HEK293 (cell line): ENCODE results near the gene PDF.
"Not testable (repeated sequence)": the region's sequence is repeated elsewhere in the genome, so short reads cannot be mapped to it uniquely, and the experiment has no call there.

Source experiments
- CTCF ChIA-PET: fragments of 350-600 bp; formaldehyde crosslinking; extraction: SDS; loops from one replicate; lab custom pipeline; 2021; ENCODE audit warnings: antibody characterized with exemption; lab: Yijun Ruan, JAX
- POLR2A ChIA-PET: fragments of 300-600 bp; formaldehyde crosslinking; extraction: SDS; loops from one replicate; lab custom pipeline; 2020; ENCODE audit warnings: antibody characterized with exemption, inconsistent platforms; lab: Yijun Ruan, JAX
- H3K27ac ChIP-seq: fragments of 200-500 bp; sonication (Bioruptor generic); 2 replicates; pipeline ENCODE4 v1.5.1; 2014; ENCODE audit warnings: low read depth, low read length, control low read depth, inconsistent platforms; ENCODE audit errors: extremely low read depth
- H3K36me3 ChIP-seq, 2 experiments: fragments of 200-500 bp in 1 of 2; sonication (Bioruptor generic) in 1 of 2; 1 replicate in 1 of 2; 2 replicates in 1 of 2; pipeline ENCODE4 v1.5.1; 2014 to 2017; ENCODE audit warnings: inconsistent platforms in 2 of 2, low read length in 2 of 2; ENCODE audit not compliant: control insufficient read depth in 2 of 2, insufficient read depth in 1 of 2
- H3K4me1 ChIP-seq: fragments of 200-500 bp; sonication (Bioruptor generic); 2 replicates; pipeline ENCODE4 v1.5.1; 2014; ENCODE audit warnings: mild to moderate bottlenecking, low read length, inconsistent platforms; ENCODE audit not compliant: control insufficient read depth, insufficient read depth
- H3K4me3 ChIP-seq: 2 replicates; pipeline ENCODE4 v1.5.1; 2011; ENCODE audit warnings: low read depth, mild to moderate bottlenecking, control low read depth, low read length, moderate library complexity
- H3K9me3 ChIP-seq: fragments of 200-500 bp; sonication (Bioruptor generic); 2 replicates; pipeline ENCODE4 v1.5.1; 2014; ENCODE audit warnings: low read depth, low read length, inconsistent platforms; ENCODE audit not compliant: control insufficient read depth, insufficient read depth
- GLI2 ChIP-seq: fragments of 450-650 bp; formaldehyde crosslinking; IDR thresholded peaks from 2 replicates; pipeline ENCODE4; 2017; ENCODE audit warnings: missing biosample characterization, missing genetic modification characterization, low read depth, borderline replicate concordance
- MYNN ChIP-seq: fragments of 450-650 bp; formaldehyde crosslinking; IDR thresholded peaks from 2 replicates; pipeline ENCODE4 v1.5.1; 2016; ENCODE audit warnings: missing biosample characterization, missing genetic modification characterization, borderline replicate concordance
- SCRT2 ChIP-seq: fragments of 450-650 bp; formaldehyde crosslinking; IDR thresholded peaks from 2 replicates; pipeline ENCODE4 v1.5.1; 2016; ENCODE audit warnings: missing biosample characterization, missing genetic modification characterization
- SP2 ChIP-seq: fragments of 450-650 bp; formaldehyde crosslinking; IDR thresholded peaks from 2 replicates; pipeline ENCODE4 v1.5.1; 2016; ENCODE audit warnings: missing biosample characterization, missing genetic modification characterization
- ZBTB44 ChIP-seq: fragments of 450-650 bp; IDR thresholded peaks from 2 replicates; pipeline ENCODE4 v1.5.1; 2018; ENCODE audit warnings: missing biosample characterization, mild to moderate bottlenecking, missing genetic modification characterization
- ZBTB8A ChIP-seq: fragments of 450-650 bp; formaldehyde crosslinking; IDR thresholded peaks from 2 replicates; pipeline ENCODE4 v1.5.1; 2016; ENCODE audit warnings: missing biosample characterization, missing genetic modification characterization
- ZNF133 ChIP-seq: fragments of 450-650 bp; formaldehyde crosslinking; IDR thresholded peaks from 2 replicates; pipeline ENCODE4 v1.5.1; 2016; ENCODE audit warnings: missing biosample characterization, missing genetic modification characterization
- ZNF335 ChIP-seq: fragments of 450-650 bp; formaldehyde crosslinking; conservative IDR thresholded peaks from 2 replicates; pipeline ENCODE4 v1.5.1; 2016; ENCODE audit warnings: missing biosample characterization, missing genetic modification characterization
- ZNF473 ChIP-seq: fragments of 450-650 bp; formaldehyde crosslinking; IDR thresholded peaks from 2 replicates; pipeline ENCODE4 v1.5.1; 2017; ENCODE audit warnings: missing biosample characterization, missing genetic modification characterization
- ZNF560 ChIP-seq: fragments of 450-650 bp; formaldehyde crosslinking; IDR thresholded peaks from 2 replicates; pipeline ENCODE4 v1.5.1; 2017; ENCODE audit warnings: missing biosample characterization, missing genetic modification characterization, borderline replicate concordance
- ZXDB ChIP-seq: fragments of 450-650 bp; formaldehyde crosslinking; IDR thresholded peaks from 2 replicates; pipeline ENCODE4 v1.5.1; 2016; ENCODE audit warnings: missing biosample characterization, missing genetic modification characterization
- TF ChIP-seq, protein P1 (sequence below): fragments of 450-650 bp; formaldehyde crosslinking; IDR thresholded peaks from 2 replicates; pipeline ENCODE4 v1.5.1; 2016; ENCODE audit warnings: missing biosample characterization, missing genetic modification characterization
- TF ChIP-seq, protein P2 (sequence below): IDR thresholded peaks from 2 replicates; pipeline ENCODE4 v1.6.1; 2011; ENCODE audit warnings: mild to moderate bottlenecking, low read depth, low read length, borderline replicate concordance
- TF ChIP-seq, protein P3 (sequence below): fragments of 450-650 bp; formaldehyde crosslinking; IDR thresholded peaks from 2 replicates; pipeline ENCODE4 v1.5.1; 2016; ENCODE audit warnings: missing biosample characterization, missing genetic modification characterization

PDF gene

DNA sequence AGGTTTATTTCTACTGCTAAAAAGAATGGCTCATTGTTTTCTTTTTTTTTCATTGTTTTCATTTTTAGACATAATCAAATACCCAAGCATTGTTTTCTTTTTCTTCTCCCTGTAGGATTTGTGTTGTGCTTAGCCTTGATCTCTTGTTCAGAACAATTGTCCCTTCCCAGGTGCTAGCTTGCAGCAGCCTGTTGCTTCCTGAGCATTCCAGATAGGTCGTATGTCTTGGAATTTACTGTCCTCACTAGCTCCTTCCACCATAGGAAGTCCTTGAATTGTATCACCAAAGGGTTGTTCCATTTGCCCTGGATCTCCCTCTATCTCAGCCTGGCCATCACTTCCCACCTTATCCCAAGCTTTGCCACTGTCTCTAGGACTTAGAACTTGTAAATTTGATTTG lies 29.2 kb downstream of the PDF start:
- H3K4me3 ChIP-seq, result no peak overlapping the region
- H3K9me3 ChIP-seq, result no peaks in the 10 kb centered on the region
- no peak overlapping the region for H3K27ac ChIP-seq
- POLR2A ChIA-PET, result no interaction called here
- CTCF ChIA-PET, result no interaction called here
- H3K4me1 ChIP-seq, result no peaks in the 10 kb centered on the region
- peaks cover 6 to 43% of the 10 kb centered on the region in 2 experiments; a peak in 2 of 3 replicates for H3K36me3 ChIP-seq
- TF ChIP-seq ZNF335 (tag by site-specific recombination) (no peak), SP2 (no peak), MYNN (tag by site-specific recombination) (no peak), ZBTB44 (tag by site-specific recombination) (no peak), SCRT2 (tag by site-specific recombination) (peak; percentile 69; the same call in 1 of the 2 replicates)
- TF ChIP-seq, protein P1, sequence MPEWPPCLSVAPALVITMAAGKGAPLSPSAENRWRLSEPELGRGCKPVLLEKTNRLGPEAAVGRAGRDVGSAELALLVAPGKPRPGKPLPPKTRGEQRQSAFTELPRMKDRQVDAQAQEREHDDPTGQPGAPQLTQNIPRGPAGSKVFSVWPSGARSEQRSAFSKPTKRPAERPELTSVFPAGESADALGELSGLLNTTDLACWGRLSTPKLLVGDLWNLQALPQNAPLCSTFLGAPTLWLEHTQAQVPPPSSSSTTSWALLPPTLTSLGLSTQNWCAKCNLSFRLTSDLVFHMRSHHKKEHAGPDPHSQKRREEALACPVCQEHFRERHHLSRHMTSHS (tag by site-specific recombination), result no peak
- TF ChIP-seq, protein P2, sequence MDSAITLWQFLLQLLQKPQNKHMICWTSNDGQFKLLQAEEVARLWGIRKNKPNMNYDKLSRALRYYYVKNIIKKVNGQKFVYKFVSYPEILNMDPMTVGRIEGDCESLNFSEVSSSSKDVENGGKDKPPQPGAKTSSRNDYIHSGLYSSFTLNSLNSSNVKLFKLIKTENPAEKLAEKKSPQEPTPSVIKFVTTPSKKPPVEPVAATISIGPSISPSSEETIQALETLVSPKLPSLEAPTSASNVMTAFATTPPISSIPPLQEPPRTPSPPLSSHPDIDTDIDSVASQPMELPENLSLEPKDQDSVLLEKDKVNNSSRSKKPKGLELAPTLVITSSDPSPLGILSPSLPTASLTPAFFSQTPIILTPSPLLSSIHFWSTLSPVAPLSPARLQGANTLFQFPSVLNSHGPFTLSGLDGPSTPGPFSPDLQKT, result no peak

DNA sequence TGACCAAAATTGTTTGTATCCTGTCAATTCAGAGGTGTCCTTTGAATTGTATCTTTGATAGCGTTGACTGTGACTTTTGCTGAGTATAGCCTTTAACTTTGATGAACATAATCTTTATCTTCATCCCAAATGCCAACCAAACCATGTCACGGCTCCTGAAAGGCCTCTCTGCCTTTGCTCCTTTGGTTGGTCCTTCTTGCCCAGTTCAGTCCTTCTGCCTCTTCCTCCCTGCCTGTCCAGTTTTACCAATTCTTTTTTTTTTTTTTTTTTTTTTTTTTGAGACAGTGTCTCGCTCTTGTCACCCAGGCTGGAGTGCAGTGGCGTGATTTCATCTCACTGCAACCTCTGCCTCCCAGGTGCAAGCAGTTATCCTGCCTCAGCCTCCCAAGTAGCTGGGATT lies 32.1 kb downstream of the PDF start:
- H3K4me3 ChIP-seq, result no peak overlapping the region

GRCh38 chr16:69296771-69297170 lies 33.6 kb downstream of the PDF start:
- CTCF ChIA-PET, result interaction anchor here (0.6 to 1.5 kb wide), 8 partner anchors 9 to 634 kb away, joined by 3 to 6 read pairs (median 4); no protein-coding TSS in a partner anchor
- H3K4me1 ChIP-seq, H3K27ac ChIP-seq, H3K9me3 ChIP-seq, H3K4me3 ChIP-seq, POLR2A ChIA-PET: not testable (repeated sequence)
- peaks cover 6 to 26% of the 10 kb centered on the region in 2 experiments; a peak in 2 of 3 replicates for H3K36me3 ChIP-seq

More for the DNA sequence above, 32.1 kb downstream of the PDF start:
- CTCF ChIA-PET, result no interaction called here
- POLR2A ChIA-PET, result no interaction called here
- H3K36me3 ChIP-seq, result peaks cover 6 to 36% of the 10 kb centered on the region in 2 experiments; a peak in 2 of 3 replicates
- no peaks in the 10 kb centered on the region for H3K9me3 ChIP-seq
- H3K4me1 ChIP-seq, result no peaks in the 10 kb centered on the region
- H3K27ac ChIP-seq, result no peak overlapping the region
- TF ChIP-seq ZNF560 (tag by site-specific recombination) (no peak), ZNF133 (tag by site-specific recombination) (peak; percentile 93)

DNA sequence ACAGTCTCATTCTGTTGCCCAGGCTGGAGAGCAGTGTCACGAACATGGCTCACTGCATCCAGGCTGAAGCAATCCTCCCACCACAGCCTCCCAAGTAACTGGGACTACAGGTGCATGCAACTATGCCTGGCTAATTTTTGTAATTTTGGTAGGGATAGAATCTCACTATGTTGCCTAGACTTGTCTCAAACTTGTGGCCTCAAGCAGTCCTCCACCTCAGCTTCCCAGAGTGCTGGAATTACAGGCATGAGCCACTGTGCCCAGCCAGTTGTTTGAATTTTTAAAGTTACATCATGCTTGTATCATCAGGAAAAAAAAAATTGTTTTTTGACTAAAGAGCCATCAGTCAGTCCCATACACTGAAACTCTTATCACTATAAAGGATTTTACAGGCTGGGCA lies 36.3 kb downstream of the PDF start:
- CTCF ChIA-PET, result interaction anchor here (1.6 kb wide), 1 partner anchor 144 kb away, joined by 7 read pairs; no protein-coding TSS in a partner anchor
- no peaks in the 10 kb centered on the region for H3K9me3 ChIP-seq
- no peak overlapping the region for H3K27ac ChIP-seq
- H3K4me3 ChIP-seq, result no peak overlapping the region
- no peaks in the 10 kb centered on the region for H3K4me1 ChIP-seq
- POLR2A ChIA-PET, result no interaction called here
- no peak for TF ChIP-seq ZNF473 (tag by site-specific recombination)
- no peak for TF ChIP-seq ZXDB (tag by site-specific recombination)
- TF ChIP-seq, protein P3, sequence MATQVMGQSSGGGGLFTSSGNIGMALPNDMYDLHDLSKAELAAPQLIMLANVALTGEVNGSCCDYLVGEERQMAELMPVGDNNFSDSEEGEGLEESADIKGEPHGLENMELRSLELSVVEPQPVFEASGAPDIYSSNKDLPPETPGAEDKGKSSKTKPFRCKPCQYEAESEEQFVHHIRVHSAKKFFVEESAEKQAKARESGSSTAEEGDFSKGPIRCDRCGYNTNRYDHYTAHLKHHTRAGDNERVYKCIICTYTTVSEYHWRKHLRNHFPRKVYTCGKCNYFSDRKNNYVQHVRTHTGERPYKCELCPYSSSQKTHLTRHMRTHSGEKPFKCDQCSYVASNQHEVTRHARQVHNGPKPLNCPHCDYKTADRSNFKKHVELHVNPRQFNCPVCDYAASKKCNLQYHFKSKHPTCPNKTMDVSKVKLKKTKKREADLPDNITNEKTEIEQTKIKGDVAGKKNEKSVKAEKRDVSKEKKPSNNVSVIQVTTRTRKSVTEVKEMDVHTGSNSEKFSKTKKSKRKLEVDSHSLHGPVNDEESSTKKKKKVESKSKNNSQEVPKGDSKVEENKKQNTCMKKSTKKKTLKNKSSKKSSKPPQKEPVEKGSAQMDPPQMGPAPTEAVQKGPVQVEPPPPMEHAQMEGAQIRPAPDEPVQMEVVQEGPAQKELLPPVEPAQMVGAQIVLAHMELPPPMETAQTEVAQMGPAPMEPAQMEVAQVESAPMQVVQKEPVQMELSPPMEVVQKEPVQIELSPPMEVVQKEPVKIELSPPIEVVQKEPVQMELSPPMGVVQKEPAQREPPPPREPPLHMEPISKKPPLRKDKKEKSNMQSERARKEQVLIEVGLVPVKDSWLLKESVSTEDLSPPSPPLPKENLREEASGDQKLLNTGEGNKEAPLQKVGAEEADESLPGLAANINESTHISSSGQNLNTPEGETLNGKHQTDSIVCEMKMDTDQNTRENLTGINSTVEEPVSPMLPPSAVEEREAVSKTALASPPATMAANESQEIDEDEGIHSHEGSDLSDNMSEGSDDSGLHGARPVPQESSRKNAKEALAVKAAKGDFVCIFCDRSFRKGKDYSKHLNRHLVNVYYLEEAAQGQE, result no peak
- 0 out of 2 replicates have a peak, but pooled peaks have one; percentile 21 for TF ChIP-seq SCRT2 (tag by site-specific recombination)
- no peak for TF ChIP-seq GLI2 (tag by site-specific recombination)
- no peak for TF ChIP-seq ZBTB8A
- H3K36me3 ChIP-seq, result peaks cover 0 to 8% of the 10 kb centered on the region in 2 experiments; a peak in 2 of 3 replicates
